ENCODE measurements around the gene PIK3CA.

Gene PIK3CA

GRCh38 chr3:179174898-179175297 is 26.7 kb downstream of the PIK3CA start:
- TF ChIP-seq CTCF (IDR thresholded peaks at IDR 0.05; ENCODE audit: borderline replicate concordance, insufficient read depth, low read depth, low read length): no peak
- H3K4me3 ChIP-seq (ENCODE audit: low read depth, low read length): no peak overlapping the region

- no peak for TF ChIP-seq CTCF (IDR thresholded peaks at IDR 0.05; ENCODE audit: borderline replicate concordance, insufficient read depth, low read depth, low read length)
- no peak overlapping the region for H3K4me3 ChIP-seq (ENCODE audit: low read depth, low read length)
These were observed 27.2 kb downstream of the PIK3CA start for GRCh38 chr3:179175358-179175757.

GRCh38 chr3:179177611-179178010 is 29.5 kb downstream of the PIK3CA start:
- H3K4me3 ChIP-seq (ENCODE audit: low read depth, low read length): no peak overlapping the region
- TF ChIP-seq CTCF (IDR thresholded peaks at IDR 0.05; ENCODE audit: borderline replicate concordance, insufficient read depth, low read depth, low read length): no peak

- no peak for TF ChIP-seq CTCF (IDR thresholded peaks at IDR 0.05; ENCODE audit: borderline replicate concordance, insufficient read depth, low read depth, low read length)
- H3K4me3 ChIP-seq (ENCODE audit: low read depth, low read length): no peak overlapping the region
These were observed 31.1 kb downstream of the PIK3CA start for GRCh38 chr3:179179256-179179655.

GRCh38 chr3:179179979-179180759 is 32.0 kb downstream of the PIK3CA start:
- no peak for TF ChIP-seq CTCF (IDR thresholded peaks at IDR 0.05; ENCODE audit: borderline replicate concordance, insufficient read depth, low read depth, low read length)
- H3K4me3 ChIP-seq (ENCODE audit: low read depth, low read length): no peak overlapping the region

GRCh38 chr3:179181021-179181472 is 32.9 kb downstream of the PIK3CA start:
- no peak overlapping the region for H3K4me3 ChIP-seq (ENCODE audit: low read depth, low read length)
- no peak for TF ChIP-seq CTCF (IDR thresholded peaks at IDR 0.05; ENCODE audit: borderline replicate concordance, insufficient read depth, low read depth, low read length)

GRCh38 chr3:179181993-179182551 is 33.9 kb downstream of the PIK3CA start:
- no peak overlapping the region for H3K4me3 ChIP-seq (ENCODE audit: low read depth, low read length)
- TF ChIP-seq CTCF (IDR thresholded peaks at IDR 0.05; ENCODE audit: borderline replicate concordance, insufficient read depth, low read depth, low read length): no peak

Measured in GM12875 (cell line).